Neuronal stem cell (in vitro differentiated cells): ENCODE measurements around the gene SH3GL1.

Source experiments
- DNase-seq: peaks from one replicate; pipeline ENCODE4 v3.0.0-alpha.2; 2013; ENCODE audit warnings: low spot score
- H2AFZ ChIP-seq: one replicate; pipeline ENCODE4 v1.6.1; 2013; ENCODE audit warnings: mild to moderate bottlenecking, low read length, inconsistent platforms
- H2AK5ac ChIP-seq: 2 replicates; pipeline ENCODE4 v1.6.1; 2013; ENCODE audit warnings: low read depth, mild to moderate bottlenecking, inconsistent platforms, low read length, moderate library complexity, mixed read lengths
- H2BK120ac ChIP-seq: 2 replicates; pipeline ENCODE4 v1.6.1; 2013; ENCODE audit warnings: low read depth, mild to moderate bottlenecking, inconsistent platforms, low read length, moderate library complexity, mixed read lengths
- H2BK12ac ChIP-seq: one replicate; pipeline ENCODE4 v1.6.1; 2013; ENCODE audit warnings: low read length, inconsistent platforms
- H2BK15ac ChIP-seq: 2 replicates; pipeline ENCODE4 v1.6.1; 2013; ENCODE audit warnings: mild to moderate bottlenecking, low read length, inconsistent platforms, mixed read lengths
- H2BK5ac ChIP-seq: one replicate; pipeline ENCODE4 v1.6.1; 2013; ENCODE audit warnings: inconsistent platforms, mild to moderate bottlenecking, low read length, moderate library complexity
- H3K14ac ChIP-seq: one replicate; pipeline ENCODE4 v1.6.1; 2013; ENCODE audit warnings: low read length, inconsistent platforms
- H3K18ac ChIP-seq: 2 replicates; pipeline ENCODE4 v1.6.1; 2013; ENCODE audit warnings: low read length, inconsistent platforms
- H3K23ac ChIP-seq: 2 replicates; pipeline ENCODE4 v1.6.1; 2013; ENCODE audit warnings: low read depth, mild to moderate bottlenecking, mixed read lengths, low read length, inconsistent platforms; ENCODE audit not compliant: poor library complexity
- H3K27ac ChIP-seq: replicated peaks from 3 replicates; pipeline ENCODE4 v1.5.1; 2013; ENCODE audit warnings: low read length, inconsistent platforms
- H3K27me3 ChIP-seq, 3 experiments: 2 replicates each; pipeline ENCODE4 v1.6.1; 2013; ENCODE audit warnings: low read length in 3 of 3, mild to moderate bottlenecking in 2 of 3, inconsistent platforms in 1 of 3, low read depth in 1 of 3, mixed read lengths in 1 of 3, moderate library complexity in 1 of 3; ENCODE audit not compliant: control insufficient read depth in 3 of 3, insufficient read depth in 3 of 3
- H3K36me3 ChIP-seq, 2 donors: replicated peaks in 1 of 2; 2 replicates each; pipeline ENCODE4 v1.6.1; 2013; ENCODE audit warnings: low read length in 2 of 2; ENCODE audit not compliant: control insufficient read depth in 2 of 2, insufficient read depth in 2 of 2
- H3K4ac ChIP-seq: 2 replicates; pipeline ENCODE4 v1.6.1; 2013; ENCODE audit warnings: inconsistent platforms, mild to moderate bottlenecking, low read length, moderate library complexity
- H3K4me1 ChIP-seq, 2 donors: 1 replicate in 1 of 2; 2 replicates in 1 of 2; pipeline ENCODE4 v1.6.1; 2013; ENCODE audit warnings: low read length in 2 of 2, low read depth in 1 of 2; ENCODE audit not compliant: control insufficient read depth in 2 of 2, insufficient read depth in 1 of 2
- H3K4me2 ChIP-seq: one replicate; pipeline ENCODE4 v1.6.1; 2013; ENCODE audit warnings: mild to moderate bottlenecking, low read length, inconsistent platforms; ENCODE audit not compliant: insufficient read depth, poor library complexity, severe bottlenecking
- H3K4me3 ChIP-seq, 2 donors: 2 replicates each; pipeline ENCODE4 v1.5.1; 2013; ENCODE audit warnings: low read length in 2 of 2, mild to moderate bottlenecking in 2 of 2, inconsistent platforms in 1 of 2, moderate library complexity in 1 of 2
- H3K79me1 ChIP-seq: one replicate; pipeline ENCODE4 v1.6.1; 2013; ENCODE audit warnings: low read depth, mild to moderate bottlenecking, inconsistent platforms, low read length, moderate library complexity
- H3K9ac ChIP-seq: one replicate; pipeline ENCODE4 v1.6.1; 2013; ENCODE audit warnings: mild to moderate bottlenecking, low read depth, low read length, inconsistent platforms; ENCODE audit not compliant: poor library complexity
- H3K9me3 ChIP-seq, 2 donors: replicated peaks in 1 of 2; 2 replicates each; pipeline versions ENCODE3 to v1.6.1; 2013; ENCODE audit warnings: low read length in 2 of 2, mild to moderate bottlenecking in 2 of 2, inconsistent platforms in 1 of 2, low read depth in 1 of 2, mixed read lengths in 1 of 2, moderate library complexity in 1 of 2; ENCODE audit not compliant: control insufficient read depth in 2 of 2, insufficient read depth in 1 of 2
- H4K8ac ChIP-seq: one replicate; pipeline ENCODE4 v1.6.1; 2013; ENCODE audit warnings: low read depth, mild to moderate bottlenecking, inconsistent platforms, low read length, moderate library complexity
- H4K91ac ChIP-seq: one replicate; pipeline ENCODE4 v1.6.1; 2013; ENCODE audit warnings: low read length, low read depth, mild to moderate bottlenecking, inconsistent platforms; ENCODE audit not compliant: poor library complexity
- WGBS, 2 donors: extraction: QIAGEN DNeasy Blood & Tissue Kit; methylation state at CpG; one replicate each; pipeline ENCODE4 v1.1.7; 2013; ENCODE audit warnings: missing lambda C conversion rate in 2 of 2, mixed read lengths in 1 of 2; ENCODE audit not compliant: insufficient read length in 2 of 2, insufficient replicate concordance in 1 of 2; ENCODE audit errors: extremely low coverage in 2 of 2; 5-methylcytosine and 5-hydroxymethylcytosine counted together

Gene SH3GL1

GRCh38 chr19:4413588-4413987, 13.2 kb upstream of the SH3GL1 start:
- Histone ChIP-seq H4K91ac (no peak overlapping the region), H3K79me1 (peaks cover 13% of the 10 kb centered on the region), H3K27me3 (no peaks in the 10 kb centered on the region), H3K14ac (no peak overlapping the region), H3K18ac (no peak overlapping the region), H3K27ac (no peak overlapping the region), H3K9me3 (no peaks in the 10 kb centered on the region), H3K23ac (no peak overlapping the region), H3K4me2 (no peak overlapping the region), H2BK15ac (no peak overlapping the region), H2BK120ac (no peak overlapping the region), H4K8ac (no peak overlapping the region), H2AK5ac (no peak overlapping the region), H3K4me3 (no peak overlapping the region), H2AFZ (no peak overlapping the region), H3K4ac (no peak overlapping the region), H3K4me1 (peaks cover 0 to 11% of the 10 kb centered on the region in 2 donors), H2BK5ac (no peak overlapping the region), H3K36me3 (peaks cover 33 to 98% of the 10 kb centered on the region in 2 donors), H2BK12ac (no peak overlapping the region), H3K9ac (no peak overlapping the region)
- WGBS, 2 donors = no CpG with 5 or more reads among the region's 3 CpGs
- no peak for DNase-seq

- Histone ChIP-seq H2BK5ac (no peak overlapping the region), H4K91ac (no peak overlapping the region), H3K27ac (no peak overlapping the region), H2AFZ (no peak overlapping the region), H4K8ac (no peak overlapping the region), H3K4me2 (no peak overlapping the region), H3K36me3 (peaks cover 42 to 97% of the 10 kb centered on the region in 2 donors), H3K14ac (no peak overlapping the region), H3K9ac (no peak overlapping the region), H3K4ac (no peak overlapping the region), H2AK5ac (no peak overlapping the region), H3K4me1 (peaks cover 0 to under 1% of the 10 kb centered on the region in 2 donors), H2BK15ac (no peak overlapping the region), H3K9me3 (no peaks in the 10 kb centered on the region), H3K23ac (peak overlapping the region; percentile 47), H3K4me3 (peak overlapping the region in 1 of 2 donors; percentile 1), H2BK12ac (peak overlapping the region; percentile 73), H2BK120ac (no peak overlapping the region), H3K79me1 (peaks cover 15% of the 10 kb centered on the region), H3K18ac (no peak overlapping the region), H3K27me3 (no peaks in the 10 kb centered on the region)
- no peak for DNase-seq
- no CpG with 5 or more reads among the region's 23 CpGs for WGBS, 2 donors
Observed at GRCh38 chr19:4409123-4409933, 9.0 kb upstream of the SH3GL1 start.

GRCh38 chr19:4406626-4407025, 6.3 kb upstream of the SH3GL1 start:
- Histone ChIP-seq H3K79me1 (peaks cover 15% of the 10 kb centered on the region), H3K4ac (no peak overlapping the region), H3K23ac (no peak overlapping the region), H3K4me2 (no peak overlapping the region), H3K4me3 (no peak overlapping the region), H4K8ac (no peak overlapping the region), H3K4me1 (peaks cover 4 to 14% of the 10 kb centered on the region in 2 donors), H3K27ac (no peak overlapping the region), H2AK5ac (no peak overlapping the region), H4K91ac (no peak overlapping the region), H3K9ac (no peak overlapping the region), H2AFZ (no peak overlapping the region), H3K27me3 (no peaks in the 10 kb centered on the region), H3K18ac (no peak overlapping the region), H3K36me3 (peaks cover 28 to 80% of the 10 kb centered on the region in 2 donors), H2BK5ac (no peak overlapping the region), H2BK15ac (no peak overlapping the region), H3K14ac (no peak overlapping the region), H2BK12ac (no peak overlapping the region), H2BK120ac (no peak overlapping the region), H3K9me3 (no peaks in the 10 kb centered on the region)
- no CpG with 5 or more reads among the region's 7 CpGs for WGBS, 2 donors
- no peak for DNase-seq

DNA sequence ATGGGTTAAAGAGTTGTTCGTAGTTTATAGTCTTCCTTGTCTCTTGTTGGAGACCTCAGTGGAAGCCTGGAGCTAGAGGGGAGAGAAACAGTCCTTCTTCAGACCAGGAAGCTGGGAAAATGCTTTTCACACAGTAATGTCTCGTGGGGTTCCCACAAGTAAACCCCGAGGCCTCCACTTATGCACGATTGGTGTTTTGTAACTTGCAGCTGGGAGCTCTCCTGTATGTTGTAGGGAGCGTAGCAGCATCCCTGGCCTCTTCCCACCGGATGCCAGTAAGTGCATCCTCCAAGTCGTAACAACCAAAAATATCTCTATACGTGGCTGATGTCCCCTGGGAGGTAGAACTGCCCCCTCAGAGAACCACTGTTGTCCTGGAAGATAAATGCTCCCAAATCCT, 5.6 kb upstream of the SH3GL1 start:
- DNase-seq = no peak
- Histone ChIP-seq H3K27ac (no peak overlapping the region), H3K79me1 (peaks cover 15% of the 10 kb centered on the region), H2BK120ac (no peak overlapping the region), H3K9me3 (no peaks in the 10 kb centered on the region), H3K23ac (no peak overlapping the region), H3K4me2 (no peak overlapping the region), H3K4ac (no peak overlapping the region), H2BK5ac (no peak overlapping the region), H3K9ac (no peak overlapping the region), H2BK15ac (no peak overlapping the region), H3K4me3 (no peak overlapping the region), H4K91ac (no peak overlapping the region), H3K18ac (no peak overlapping the region), H2AK5ac (no peak overlapping the region), H3K27me3 (no peaks in the 10 kb centered on the region), H3K4me1 (peaks cover 4 to 15% of the 10 kb centered on the region in 2 donors), H4K8ac (no peak overlapping the region), H2AFZ (no peak overlapping the region), H2BK12ac (no peak overlapping the region), H3K14ac (no peak overlapping the region), H3K36me3 (peaks cover 28 to 74% of the 10 kb centered on the region in 2 donors)
- no CpG with 5 or more reads among the region's 8 CpGs for WGBS, 2 donors
